Stimulated activated CD4-positive, alpha-beta T cell treated with anti-CD3 and anti-CD28 coated beads, TNF-alpha, amount 100 ng/mL, for 48 hours (primary cell): Measurements from ENCODE around the gene SLC39A8.
"Not testable (repeated sequence)": the region's sequence is repeated elsewhere in the genome, so short reads cannot be mapped to it uniquely, and the experiment has no call there.

Experiments used
- DNase-seq, 3 donors: peaks; one replicate each; pipeline ENCODE4 v3.0.0-alpha.2; 2020; ENCODE audit warnings: low read depth in 3 of 3

SLC39A8 gene

DNA sequence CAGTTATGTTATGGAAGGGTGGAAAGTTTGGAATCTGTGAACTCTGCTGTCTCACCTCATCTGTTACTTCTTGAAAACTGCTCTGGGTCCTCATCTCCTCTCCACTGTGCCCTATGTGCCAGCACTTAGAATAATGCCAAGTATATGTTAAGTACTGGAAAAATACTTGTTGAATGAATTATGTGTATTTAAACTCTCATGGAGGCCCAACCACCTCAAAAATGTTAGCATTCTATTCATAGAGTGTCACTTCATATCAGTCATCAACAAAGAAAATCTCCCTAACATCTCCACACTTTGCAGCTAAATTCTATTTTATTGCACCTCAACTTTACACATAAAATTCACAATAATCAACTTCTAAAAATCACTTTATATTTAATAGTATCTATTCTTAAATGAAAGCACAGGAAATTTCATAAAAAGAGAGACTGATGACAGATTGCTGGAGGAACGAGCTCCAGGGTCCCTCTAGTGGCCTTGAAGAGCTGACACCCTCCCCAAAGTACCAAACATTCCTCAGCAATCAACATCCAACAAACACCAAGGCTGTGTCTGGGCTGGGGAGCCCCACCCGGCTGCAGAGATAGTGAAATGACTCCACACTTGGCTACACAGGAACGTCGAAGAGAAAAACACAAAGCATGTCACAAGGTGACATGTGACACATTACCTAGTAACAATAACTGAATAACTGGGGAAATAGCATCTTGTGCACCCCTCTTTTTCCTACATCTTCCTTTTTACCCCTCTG is 45.8 kb downstream of the SLC39A8 start:
- DNase-seq = no peak

GRCh38 chr4:102298716-102299115 is 46.6 kb downstream of the SLC39A8 start:
- no peak for DNase-seq

DNA sequence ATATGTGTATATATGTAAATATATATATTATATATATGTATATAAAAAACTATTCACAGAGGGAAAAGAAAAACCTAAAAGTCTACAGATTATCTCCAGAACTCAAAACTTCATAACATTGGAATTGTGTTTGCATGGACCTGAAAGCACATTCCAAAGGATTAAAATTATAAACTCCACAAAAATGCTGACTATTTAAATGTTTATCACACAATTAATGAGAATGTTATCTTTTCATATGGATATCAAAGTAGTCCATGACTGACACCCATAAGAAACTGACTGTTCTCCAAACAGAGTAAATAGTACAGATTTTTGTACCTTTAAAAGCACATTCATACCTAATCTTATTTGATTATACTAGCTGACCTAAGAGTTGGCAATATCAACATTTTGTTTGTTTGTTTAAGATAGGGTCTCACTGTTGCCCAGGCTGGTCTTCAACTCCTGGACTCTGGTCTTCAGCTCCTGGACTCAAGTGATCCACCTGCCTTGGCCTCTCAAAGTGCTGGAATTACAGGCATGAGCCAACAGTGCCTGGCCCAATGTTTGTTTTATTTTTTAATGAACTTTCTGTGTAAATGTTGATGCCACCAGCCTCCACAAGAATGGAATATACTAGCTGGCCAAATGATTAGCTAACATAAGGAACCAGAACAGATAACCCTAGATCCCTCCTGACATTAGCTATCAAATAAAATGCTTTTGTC is 50.0 kb downstream of the SLC39A8 start:
- DNase-seq = no peak

DNA sequence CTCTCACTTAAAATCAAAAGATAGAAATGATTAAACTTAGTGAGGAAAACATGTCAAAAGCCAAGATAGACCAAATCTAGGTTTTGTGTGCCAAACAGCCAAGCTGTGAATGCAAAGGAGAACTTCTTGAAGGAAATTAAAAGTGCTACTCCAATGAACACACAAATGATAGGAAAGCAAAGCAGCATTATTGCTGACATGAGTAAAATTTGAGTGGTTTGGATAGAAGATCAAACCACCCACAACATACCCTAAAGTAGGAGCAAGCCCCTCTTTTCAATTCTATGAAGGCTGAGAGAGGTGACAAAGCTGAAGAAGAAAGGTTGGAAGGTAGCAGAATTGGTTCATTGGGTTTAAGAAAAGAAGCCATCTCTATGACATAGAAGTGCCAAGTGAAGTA is 56.8 kb downstream of the SLC39A8 start:
- DNase-seq = no peak

- DNase-seq = no peak
Measured at GRCh38 chr4:102285831-102286230, 59.5 kb downstream of the SLC39A8 start.

DNA sequence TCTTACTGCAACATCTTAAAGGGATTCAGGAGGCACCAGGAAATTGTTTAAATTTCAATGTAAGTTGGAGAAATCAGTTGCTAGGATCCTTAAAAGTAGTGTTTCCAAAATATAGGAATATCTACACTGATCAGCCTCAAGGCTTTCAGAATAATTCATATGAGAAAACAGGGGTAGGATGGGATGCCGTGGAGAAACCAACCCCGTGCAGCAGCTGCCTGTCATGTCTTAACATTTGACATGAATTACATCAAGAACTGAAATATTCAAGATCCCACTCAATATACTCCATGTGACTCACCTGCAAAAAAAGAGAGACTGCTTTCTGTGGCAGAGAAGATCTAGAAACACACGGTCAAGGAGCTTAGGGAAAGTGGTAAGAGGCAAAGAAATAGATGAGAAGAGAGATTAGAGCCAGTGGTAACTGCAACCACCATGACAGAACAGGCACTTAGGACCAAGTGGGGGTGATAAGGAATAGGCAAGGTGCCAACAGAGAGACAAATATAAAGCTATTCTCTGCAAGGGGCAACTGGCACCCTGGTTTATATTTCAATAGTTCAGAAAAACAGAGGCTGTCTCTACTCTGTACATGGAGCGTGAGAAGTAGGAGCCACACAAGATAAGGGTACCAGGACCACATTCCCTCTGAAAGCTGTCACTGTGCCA is 64.0 kb downstream of the SLC39A8 start:
- DNase-seq = no peak

DNA sequence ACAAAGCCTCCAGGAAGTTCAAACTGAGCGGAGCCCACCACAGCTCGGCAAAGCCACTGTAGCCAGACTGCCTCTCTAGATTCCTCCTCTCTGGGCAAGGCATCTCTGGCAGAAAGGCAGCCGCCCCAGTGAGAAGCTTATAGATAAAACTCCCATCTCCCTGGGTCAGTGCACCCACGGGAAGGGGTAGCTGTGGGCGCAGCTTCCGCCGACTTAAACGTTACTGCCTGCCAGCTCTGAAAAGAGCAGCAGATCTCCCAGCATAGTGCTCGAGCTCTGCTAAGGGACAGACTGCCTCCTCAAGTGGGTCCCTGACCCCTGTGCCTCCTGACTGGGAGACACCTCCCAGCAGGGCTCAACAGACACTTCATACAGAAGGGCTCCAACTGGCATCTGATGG is 72.0 kb downstream of the SLC39A8 start:
- not testable (repeated sequence) for DNase-seq

- no peak for DNase-seq
Measured at GRCh38 chr4:102272318-102272717, 73.0 kb downstream of the SLC39A8 start.

DNA sequence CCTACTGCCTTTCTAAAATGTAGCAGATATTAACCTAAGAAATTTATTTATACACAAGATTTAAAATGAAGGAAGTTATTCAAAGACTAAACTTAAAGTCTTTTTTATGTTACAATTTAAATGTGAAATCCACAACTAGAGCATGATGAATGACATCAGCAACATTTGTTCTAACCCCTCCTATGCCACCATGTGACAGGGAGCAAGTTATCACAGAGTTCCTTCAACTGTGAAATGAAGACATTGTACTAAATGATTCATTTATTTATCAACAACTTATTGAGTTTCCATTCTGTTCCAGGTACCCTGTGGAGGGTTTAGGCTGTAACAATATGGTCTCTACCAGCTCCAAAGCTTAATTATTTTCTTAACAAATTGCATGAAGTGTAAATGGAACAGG is 76.9 kb downstream of the SLC39A8 start:
- no peak for DNase-seq

GRCh38 chr4:102263024-102263787 is 82.1 kb downstream of the SLC39A8 start:
- DNase-seq = no peak

- no peak for DNase-seq
Measured at GRCh38 chr4:102259702-102260101, 85.6 kb downstream of the SLC39A8 start.

GRCh38 chr4:102259081-102259480 is 86.2 kb downstream of the SLC39A8 start:
- DNase-seq = no peak

GRCh38 chr4:102256321-102256720 is 89.0 kb downstream of the SLC39A8 start:
- DNase-seq = no peak

DNA sequence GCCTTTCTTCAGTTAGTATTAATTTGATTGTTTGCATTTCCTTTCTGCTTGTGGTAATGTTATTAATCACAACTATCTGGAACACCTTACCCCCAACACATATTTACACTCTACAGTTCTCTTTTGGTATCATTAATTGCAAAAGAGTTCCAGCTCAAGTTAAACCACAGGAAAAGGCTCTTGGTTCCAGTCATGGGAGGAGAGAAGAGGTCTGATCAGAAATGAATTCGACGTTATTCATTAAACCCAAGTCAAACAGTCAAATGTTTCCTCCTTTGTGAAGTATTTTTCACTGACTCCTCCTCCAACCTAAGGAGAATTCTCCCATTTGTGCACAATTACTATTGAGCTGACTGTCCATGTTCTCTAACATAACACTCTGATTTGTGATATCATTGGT is 91.4 kb downstream of the SLC39A8 start:
- DNase-seq = no peak

DNA sequence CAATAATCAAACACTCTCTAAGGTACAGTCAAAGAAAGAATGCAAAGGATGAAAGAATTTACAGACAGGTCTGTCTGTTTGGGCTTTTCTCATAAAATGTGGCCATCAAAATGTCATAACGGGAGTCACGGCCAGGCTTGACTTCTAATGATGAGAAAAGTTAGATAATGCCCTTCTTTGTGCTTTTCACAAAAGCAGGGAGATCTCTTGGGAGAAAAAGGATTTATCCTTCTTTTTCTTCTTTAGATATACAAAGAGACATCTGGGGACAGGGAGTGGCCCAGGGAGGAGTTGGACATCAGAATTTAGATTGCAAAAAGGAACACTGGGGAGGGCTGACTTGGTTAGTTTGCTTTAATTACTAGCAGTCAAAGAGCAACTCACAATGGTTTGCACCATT is 93.1 kb downstream of the SLC39A8 start:
- DNase-seq = no peak

DNA sequence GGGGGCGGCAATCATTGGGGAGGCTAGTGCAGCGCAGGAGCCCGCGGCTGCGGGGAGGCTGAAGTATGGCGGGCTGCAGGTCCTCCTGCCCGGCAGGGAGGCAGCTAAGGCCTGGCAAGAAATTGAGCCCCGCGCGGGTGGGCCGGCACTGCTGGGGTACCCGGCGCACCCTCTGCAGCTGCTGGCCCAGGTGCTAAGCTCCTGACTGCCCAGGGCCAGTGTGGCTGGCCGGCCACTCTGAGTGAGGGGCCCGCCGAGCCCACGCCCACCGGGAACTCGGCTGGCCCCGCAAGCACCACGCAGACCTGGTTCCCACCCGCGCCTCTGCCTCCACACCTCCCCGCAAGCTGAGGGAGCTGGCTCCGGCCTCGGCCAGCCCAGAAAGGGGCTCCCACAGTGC is 94.9 kb downstream of the SLC39A8 start:
- DNase-seq = no peak

DNA sequence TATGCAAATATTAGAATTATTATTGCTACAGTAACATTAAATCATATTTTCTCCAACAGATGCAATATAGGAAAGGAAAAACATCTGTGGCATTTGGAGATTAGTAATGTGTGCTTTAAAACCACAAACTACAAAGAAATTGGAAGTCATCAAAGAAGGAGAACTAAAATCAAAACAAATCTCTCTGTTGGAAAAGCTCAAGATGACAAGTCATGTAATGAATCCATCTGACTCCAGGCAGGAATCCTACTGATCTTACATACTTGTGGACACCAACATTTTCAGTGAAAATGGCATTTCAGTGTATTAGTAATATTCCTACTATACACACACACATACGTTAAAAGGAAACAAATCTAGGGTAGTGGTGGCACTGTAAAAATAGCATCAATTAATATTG is 98.2 kb downstream of the SLC39A8 start:
- DNase-seq = no peak

GRCh38 chr4:102246416-102246815 is 98.9 kb downstream of the SLC39A8 start:
- DNase-seq = no peak

- no peak for DNase-seq
Measured at GRCh38 chr4:102244878-102245535, 100.3 kb downstream of the SLC39A8 start.

DNA sequence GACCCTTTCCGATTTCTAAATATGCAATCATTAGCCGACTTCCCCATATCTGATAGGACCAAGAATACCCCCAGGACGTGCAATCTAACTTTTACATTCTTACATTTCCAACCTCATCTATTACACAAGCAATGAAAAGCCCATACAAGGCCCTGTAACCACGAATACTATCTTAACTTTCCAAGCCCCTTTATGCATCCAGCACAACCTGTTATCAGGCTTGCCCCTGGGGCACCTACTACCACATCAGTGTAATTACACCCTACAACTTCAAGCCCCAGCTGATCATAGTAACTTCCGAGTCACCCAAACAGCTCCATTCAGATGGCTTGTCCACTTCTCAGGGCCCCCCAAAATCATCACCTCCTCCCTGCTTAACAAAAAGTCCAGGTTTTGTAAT is 102.0 kb downstream of the SLC39A8 start:
- not testable (repeated sequence) for DNase-seq

DNA sequence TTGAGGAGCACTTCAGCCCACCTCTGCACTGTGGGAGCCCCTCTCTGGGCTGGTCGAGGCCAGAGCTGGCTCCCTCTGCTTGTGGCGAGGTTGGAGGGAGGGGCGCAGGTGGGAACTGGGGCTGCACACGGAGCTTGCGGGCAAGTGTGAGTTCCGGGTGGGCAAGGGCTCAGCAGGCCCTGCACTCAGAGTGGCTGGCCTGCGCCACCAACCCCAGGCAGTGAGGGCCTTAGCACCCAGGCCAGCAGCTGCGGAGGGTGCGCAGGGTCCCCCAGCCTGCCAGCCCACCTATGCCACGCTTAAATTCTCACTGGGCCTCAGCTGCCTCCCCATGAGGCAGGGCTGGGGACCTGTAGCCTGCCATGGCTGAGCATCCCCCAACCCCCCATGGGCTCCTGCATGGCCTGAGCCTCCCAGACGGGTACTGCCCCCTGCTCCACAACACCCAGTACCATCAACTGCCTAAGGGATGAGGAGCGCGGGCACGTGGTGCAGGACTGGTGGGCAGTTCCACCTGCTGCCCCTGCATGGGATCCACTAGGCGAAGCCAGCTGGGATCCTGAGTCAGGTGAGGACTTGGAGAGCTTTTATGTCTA is 110.9 kb downstream of the SLC39A8 start:
- no peak for DNase-seq
